NT2/D1 (cell line): ENCODE data around the gene RASSF3.

ENCODE experiments used
- DNase-seq: peaks from one replicate; pipeline ENCODE4 v3.0.0-alpha.2; 2011; ENCODE audit warnings: low read depth, low spot score
- H3K27me3 ChIP-seq: 2 replicates; pipeline ENCODE4 v1.6.0; 2011; ENCODE audit warnings: mild to moderate bottlenecking; ENCODE audit not compliant: insufficient read length, insufficient read depth
- H3K36me3 ChIP-seq: 2 replicates; pipeline ENCODE4 v1.6.1; 2011; ENCODE audit warnings: mild to moderate bottlenecking, low read length, mixed read lengths; ENCODE audit not compliant: insufficient read depth, insufficient read length
- H3K4me1 ChIP-seq: 2 replicates; pipeline ENCODE4 v1.5.1; 2011; ENCODE audit not compliant: insufficient read depth, insufficient read length
- H3K4me3 ChIP-seq: 2 replicates; pipeline ENCODE4 v1.5.1; 2011; ENCODE audit warnings: low read depth; ENCODE audit not compliant: insufficient read length
- H3K9ac ChIP-seq: 2 replicates; pipeline ENCODE4 v1.6.0; 2011; ENCODE audit warnings: low read depth; ENCODE audit not compliant: insufficient read length
- H3K9me3 ChIP-seq: 2 replicates; pipeline ENCODE4 v1.5.1; 2011; ENCODE audit warnings: mild to moderate bottlenecking, low read length; ENCODE audit not compliant: insufficient read depth
- SUZ12 ChIP-seq: IDR thresholded peaks from 2 replicates; pipeline ENCODE4 v1.6.1; 2011; ENCODE audit not compliant: insufficient read length, insufficient read depth; ENCODE audit errors: extremely low read depth
- YY1 ChIP-seq: IDR thresholded peaks from 2 replicates; pipeline ENCODE4 v1.6.1; 2011; ENCODE audit not compliant: insufficient read length, insufficient read depth
- ZNF274 ChIP-seq: IDR thresholded peaks from 2 replicates; pipeline ENCODE4 v1.6.1; 2011; ENCODE audit warnings: mild to moderate bottlenecking, low read depth, low read length

RASSF3 gene

DNA sequence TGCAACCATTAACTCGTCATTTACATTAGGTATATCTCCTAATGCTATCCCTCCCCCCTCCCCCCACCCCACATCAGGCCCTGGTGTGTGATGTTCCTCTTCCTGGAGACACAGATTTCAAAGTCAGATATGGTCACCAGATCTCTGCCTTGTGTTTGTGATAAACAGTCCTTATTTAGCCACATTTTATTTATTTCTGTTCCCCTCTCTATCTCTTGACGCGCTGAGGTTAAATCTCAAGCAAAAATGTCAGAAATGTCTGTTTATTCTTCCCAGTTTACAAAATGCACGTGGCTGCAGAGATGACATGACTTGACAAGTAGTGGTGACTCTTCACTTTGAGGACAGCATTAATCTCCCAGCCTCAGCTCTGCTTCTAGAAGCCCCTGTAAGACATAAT lies 11.5 kb upstream of the RASSF3 start:
- no peak for DNase-seq
- peaks cover 2% of the 10 kb centered on the region for H3K4me1 ChIP-seq
- H3K4me3 ChIP-seq: no peak overlapping the region
- H3K27me3 ChIP-seq: no peaks in the 10 kb centered on the region
- no peaks in the 10 kb centered on the region for H3K9me3 ChIP-seq
- H3K36me3 ChIP-seq: no peaks in the 10 kb centered on the region
- TF ChIP-seq ZNF274 (no peak), YY1 (no peak), SUZ12 (no peak)
- no peak overlapping the region for H3K9ac ChIP-seq

DNA sequence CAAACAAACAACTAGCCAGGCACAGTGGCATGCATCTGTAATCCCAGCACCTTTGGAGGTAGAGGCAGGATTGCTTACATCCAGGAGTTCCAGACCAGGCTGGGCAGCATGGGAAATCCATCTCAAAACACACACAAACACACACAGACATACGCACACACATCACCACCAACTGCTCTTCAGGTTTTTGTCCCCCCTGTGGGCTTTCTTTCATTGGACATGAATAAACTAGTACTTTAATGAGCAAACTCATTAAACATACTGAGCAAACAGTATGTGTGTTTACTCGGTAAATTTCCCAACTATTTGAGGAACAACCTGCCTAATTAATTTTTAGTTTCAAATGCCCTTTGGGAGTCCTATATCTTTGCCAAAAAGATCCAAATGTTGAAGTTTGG lies 10.1 kb upstream of the RASSF3 start:
- DNase-seq: no peak
- no peaks in the 10 kb centered on the region for H3K36me3 ChIP-seq
- no peak for TF ChIP-seq ZNF274
- TF ChIP-seq YY1: no peak
- no peak for TF ChIP-seq SUZ12
- peaks cover 2% of the 10 kb centered on the region for H3K4me1 ChIP-seq
- no peaks in the 10 kb centered on the region for H3K27me3 ChIP-seq
- no peak overlapping the region for H3K4me3 ChIP-seq
- H3K9ac ChIP-seq: no peak overlapping the region
- no peaks in the 10 kb centered on the region for H3K9me3 ChIP-seq

DNA sequence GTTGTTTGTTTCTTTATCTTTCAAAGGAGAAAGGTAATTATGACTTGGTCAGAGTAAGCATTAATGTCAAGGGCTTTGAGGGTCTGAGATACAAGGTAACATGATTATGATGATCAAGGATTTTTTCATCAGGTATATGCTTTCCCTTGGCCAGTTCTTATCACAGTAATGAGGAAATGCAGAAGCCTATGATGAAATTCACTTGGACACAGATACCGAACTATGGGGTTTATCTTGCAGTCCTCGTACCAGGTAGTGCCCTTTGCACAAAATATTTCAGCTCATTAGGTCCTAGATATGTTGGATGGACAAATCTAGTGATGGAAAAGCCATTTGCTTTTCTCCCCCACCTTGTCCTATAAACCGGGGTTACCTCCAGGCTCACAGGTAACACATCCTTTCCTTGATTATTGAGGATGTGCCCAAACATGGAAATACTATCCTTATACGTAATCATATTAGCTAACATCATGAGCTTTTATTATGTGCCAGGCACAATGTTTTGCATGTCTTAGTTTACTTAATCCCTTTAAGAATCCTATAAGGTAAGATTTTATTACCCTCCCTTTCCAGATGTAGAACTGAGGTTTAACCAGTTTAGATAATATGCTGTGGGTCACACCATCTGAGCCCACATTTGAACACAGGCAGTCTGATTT lies 7.0 kb upstream of the RASSF3 start:
- peaks cover 1% of the 10 kb centered on the region for H3K4me1 ChIP-seq
- no peak for TF ChIP-seq SUZ12
- no peak for TF ChIP-seq YY1
- TF ChIP-seq ZNF274: no peak

DNA sequence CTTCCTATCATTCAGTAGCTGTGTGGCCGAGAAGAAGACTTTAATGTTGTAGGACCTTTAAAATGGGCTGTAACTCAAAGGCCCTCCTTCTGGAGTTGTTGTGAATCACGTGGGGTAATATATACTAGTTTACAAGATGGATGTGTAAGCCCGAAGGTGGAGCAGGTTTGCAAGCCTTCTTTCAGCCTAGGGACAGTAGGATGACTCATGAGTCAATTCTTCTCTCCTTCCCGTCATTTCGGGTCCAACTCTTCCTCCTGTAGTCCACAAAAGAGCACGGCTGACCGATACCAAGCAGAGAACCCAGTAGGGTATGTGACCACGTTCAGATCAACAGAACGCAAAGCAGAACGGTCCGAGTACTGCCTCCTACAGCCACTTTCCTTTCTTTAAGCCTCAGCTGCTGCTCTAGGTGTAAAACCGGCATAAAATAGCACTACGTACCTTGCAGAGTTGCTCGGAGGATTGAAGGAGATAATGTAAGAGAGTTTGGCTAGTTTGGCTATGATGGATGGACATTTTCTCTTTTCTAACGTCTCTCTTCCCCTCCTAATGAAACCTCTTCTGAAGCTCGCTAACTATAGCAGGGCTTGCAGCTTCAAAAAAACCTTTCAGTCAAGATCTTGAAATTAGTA lies 1.3 kb upstream of the RASSF3 start:
- Histone ChIP-seq H3K4me3 (peak overlapping the region; percentile 84), H3K4me1 (no peaks in the 10 kb centered on the region), H3K36me3 (no peaks in the 10 kb centered on the region), H3K9me3 (no peaks in the 10 kb centered on the region), H3K9ac (peak overlapping the region; percentile 71), H3K27me3 (no peaks in the 10 kb centered on the region)
- no peak for TF ChIP-seq ZNF274
- TF ChIP-seq YY1: no peak
- TF ChIP-seq SUZ12: no peak
- DNase-seq: no peak

More for the DNA sequence above, 7.0 kb upstream of the RASSF3 start:
- H3K27me3 ChIP-seq: no peaks in the 10 kb centered on the region
- H3K9ac ChIP-seq: no peak overlapping the region
- no peak for DNase-seq
- H3K36me3 ChIP-seq: no peaks in the 10 kb centered on the region
- H3K4me3 ChIP-seq: no peak overlapping the region
- H3K9me3 ChIP-seq: no peaks in the 10 kb centered on the region

DNA sequence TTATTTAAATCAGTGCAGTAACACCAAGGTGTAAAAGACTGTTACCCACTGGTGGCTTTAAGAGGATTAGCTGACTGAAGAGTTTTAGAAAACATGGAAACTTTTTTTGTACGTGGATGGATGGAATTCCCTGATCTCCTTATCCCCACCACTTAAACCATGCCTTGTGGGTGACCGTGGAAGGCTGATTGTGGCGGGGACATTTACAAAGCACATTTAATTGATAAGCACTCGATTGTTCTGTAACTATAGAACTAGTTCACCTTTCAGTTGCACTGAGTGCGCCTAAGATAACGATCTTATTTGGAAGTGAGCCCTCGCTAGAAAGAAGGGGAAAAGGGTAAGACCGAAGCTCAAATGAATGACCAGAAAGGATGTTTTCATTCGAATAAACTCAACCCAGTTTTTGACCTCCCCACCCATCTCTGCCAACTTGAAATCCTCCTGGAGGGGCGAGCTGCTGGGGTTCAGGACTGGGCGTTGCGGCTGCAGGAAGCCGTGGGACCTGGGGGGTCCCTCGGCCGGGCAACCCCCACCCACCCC lies 688 bp upstream of the RASSF3 start:
- Histone ChIP-seq H3K27me3 (no peaks in the 10 kb centered on the region), H3K36me3 (peaks cover 3% of the 10 kb centered on the region), H3K9ac (peak overlapping the region; percentile 71), H3K4me1 (no peaks in the 10 kb centered on the region), H3K9me3 (no peaks in the 10 kb centered on the region), H3K4me3 (peak overlapping the region; percentile 84)
- DNase-seq: no peak
- TF ChIP-seq ZNF274: no peak

DNA sequence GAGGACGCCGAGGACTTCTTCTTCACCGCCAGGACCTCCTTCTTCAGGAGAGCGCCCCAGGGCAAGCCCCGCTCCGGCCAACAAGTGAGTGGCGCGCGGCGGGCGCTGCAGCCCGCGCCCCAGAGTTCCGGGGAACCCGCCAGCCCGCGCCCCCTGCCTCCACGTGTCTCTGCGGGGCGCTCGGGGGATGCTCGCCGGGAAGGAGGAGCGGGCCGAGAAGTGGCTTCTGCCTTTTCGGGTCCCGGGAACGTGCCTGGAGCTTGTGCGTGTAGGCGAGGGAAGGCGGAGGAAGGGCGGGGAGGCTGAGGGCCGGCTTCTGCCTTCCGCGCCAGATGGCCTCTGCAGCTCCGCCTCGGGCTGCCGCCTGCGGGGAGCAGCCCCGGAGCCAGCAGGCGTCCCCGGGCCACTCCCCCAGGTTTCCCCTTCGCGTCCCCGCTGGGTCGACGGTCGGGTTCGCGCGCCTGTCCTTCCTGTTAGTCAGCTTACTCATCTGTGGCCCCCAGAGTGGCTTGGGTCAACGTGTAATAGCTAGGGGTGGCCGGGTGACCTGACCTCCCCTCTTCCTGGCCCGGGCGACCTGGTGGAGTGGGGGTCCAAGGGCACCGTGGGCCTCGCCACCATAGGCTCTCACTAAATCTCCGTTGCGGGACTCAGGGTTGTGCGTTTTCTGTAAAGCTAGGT lies 505 bp downstream of the RASSF3 start:
- DNase-seq: no peak
- peak overlapping the region; percentile 91 for H3K9ac ChIP-seq
- peak overlapping the region; percentile 84 for H3K4me3 ChIP-seq
- no peaks in the 10 kb centered on the region for H3K27me3 ChIP-seq
- H3K36me3 ChIP-seq: peaks cover 9% of the 10 kb centered on the region
- no peak for TF ChIP-seq YY1
- no peak for TF ChIP-seq ZNF274
- no peak for TF ChIP-seq SUZ12
- no peaks in the 10 kb centered on the region for H3K4me1 ChIP-seq
- H3K9me3 ChIP-seq: no peaks in the 10 kb centered on the region
